Stimulated activated CD8-positive, alpha-beta memory T cell treated with anti-CD3 and anti-CD28 coated beads, Interleukin-12 subunit alpha, Interleukin-12 subunit beta, amount 100 ng/mL, for 4 hours (primary cell): Measurements from ENCODE around the gene ATP8B2.
"Not testable (repeated sequence)": the region's sequence is repeated elsewhere in the genome, so short reads cannot be mapped to it uniquely, and the experiment has no call there.

Experiments used
- DNase-seq: peaks from one replicate; pipeline ENCODE4 v3.0.0-alpha.2; 2020; ENCODE audit warnings: low read depth

Gene ATP8B2

GRCh38 chr1:154324669-154325582 is at the start of gene ATP8B2:
Gene ATP8B2 (plus strand): TSS chr1:154325525. CDS start chr1:154328142, 2,617 bp downstream.
- DNase-seq = peak; percentile 65

DNA sequence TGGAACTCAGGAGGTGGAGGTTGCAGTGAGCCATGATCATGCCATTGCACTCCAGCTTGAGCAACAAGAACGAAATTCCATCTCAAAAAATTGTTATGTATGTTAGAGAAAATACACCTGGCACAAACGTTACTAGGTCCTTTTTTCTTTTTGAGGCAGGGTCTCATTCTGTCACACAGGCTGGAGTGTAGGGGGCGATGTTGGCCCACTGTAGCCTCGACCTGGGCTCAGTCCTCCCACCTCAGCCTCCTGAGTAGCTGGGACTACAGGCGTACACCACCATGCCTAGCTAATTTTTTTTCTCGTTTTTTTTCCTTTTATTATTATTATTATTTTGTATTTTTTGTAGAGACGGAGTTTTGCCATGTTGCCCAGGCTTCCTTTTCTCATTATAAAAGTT is 48.5 kb upstream of the ATP8B2 start:
- no peak for DNase-seq

- not testable (repeated sequence) for DNase-seq
Observed at GRCh38 chr1:154287591-154287990, 37.7 kb upstream of the ATP8B2 start.

DNA sequence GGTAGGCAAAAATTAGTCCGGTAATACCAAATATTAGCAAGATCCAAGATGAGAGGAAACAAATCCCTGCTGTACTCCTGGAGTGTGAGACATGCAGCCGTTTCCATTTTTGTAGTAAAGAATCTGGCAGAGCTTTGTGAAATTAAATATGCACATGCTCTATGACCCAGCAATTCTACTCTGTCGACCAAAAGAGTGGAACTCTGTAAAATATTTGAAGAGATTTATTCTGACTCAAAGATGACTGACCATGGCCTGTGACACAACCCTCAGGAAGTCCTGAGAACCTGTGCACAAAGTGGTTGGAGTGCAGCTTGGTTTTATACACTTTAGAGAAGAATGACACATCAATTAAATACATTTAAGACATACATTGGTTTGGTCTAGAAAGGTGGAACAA is 36.7 kb upstream of the ATP8B2 start:
- no peak for DNase-seq

DNA sequence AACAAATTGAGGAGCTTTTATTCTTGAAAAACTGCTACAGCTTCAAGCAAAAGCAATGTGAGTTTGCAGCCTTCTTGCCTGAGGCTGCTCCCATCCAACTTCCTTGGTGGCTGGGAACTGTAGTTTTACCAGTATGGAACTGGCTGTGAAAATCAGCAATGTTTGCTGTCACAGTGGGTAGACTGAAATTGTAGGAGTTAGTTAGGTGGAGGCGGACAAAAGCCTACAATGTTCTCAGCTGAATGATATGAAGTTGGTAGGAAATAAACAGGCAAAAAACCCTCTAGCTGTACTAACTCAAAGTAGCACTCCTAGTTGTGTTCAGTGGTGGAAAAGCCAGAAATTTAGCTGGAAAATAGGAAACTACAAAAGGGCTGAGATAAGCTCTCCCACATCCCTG is 34.4 kb upstream of the ATP8B2 start:
- no peak for DNase-seq

GRCh38 chr1:154295408-154296235 is 29.7 kb upstream of the ATP8B2 start:
- DNase-seq = no peak

- no peak for DNase-seq
Observed at GRCh38 chr1:154301582-154301981, 23.7 kb upstream of the ATP8B2 start.

GRCh38 chr1:154304664-154305337 is 20.5 kb upstream of the ATP8B2 start:
- DNase-seq = no peak

DNA sequence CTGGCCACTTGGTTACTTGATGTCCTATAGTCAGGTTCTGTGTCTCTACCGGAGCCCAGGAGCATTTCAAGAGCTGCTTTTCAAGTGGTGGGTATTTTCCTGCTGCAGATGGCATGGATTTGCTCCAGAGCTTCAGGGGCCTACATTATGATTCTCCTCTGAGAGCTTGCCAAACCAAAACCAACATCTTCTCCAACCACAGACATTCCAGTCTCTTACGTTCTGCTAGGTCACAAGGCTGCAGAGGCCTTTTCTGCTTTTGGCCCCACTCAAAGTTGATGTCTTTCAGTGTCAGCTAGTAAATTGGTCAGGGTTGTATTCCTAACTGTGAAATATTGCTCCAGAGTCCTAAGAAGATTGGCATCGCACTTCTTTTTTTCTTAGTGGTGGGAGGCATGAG is 19.2 kb upstream of the ATP8B2 start:
- no peak for DNase-seq

DNA sequence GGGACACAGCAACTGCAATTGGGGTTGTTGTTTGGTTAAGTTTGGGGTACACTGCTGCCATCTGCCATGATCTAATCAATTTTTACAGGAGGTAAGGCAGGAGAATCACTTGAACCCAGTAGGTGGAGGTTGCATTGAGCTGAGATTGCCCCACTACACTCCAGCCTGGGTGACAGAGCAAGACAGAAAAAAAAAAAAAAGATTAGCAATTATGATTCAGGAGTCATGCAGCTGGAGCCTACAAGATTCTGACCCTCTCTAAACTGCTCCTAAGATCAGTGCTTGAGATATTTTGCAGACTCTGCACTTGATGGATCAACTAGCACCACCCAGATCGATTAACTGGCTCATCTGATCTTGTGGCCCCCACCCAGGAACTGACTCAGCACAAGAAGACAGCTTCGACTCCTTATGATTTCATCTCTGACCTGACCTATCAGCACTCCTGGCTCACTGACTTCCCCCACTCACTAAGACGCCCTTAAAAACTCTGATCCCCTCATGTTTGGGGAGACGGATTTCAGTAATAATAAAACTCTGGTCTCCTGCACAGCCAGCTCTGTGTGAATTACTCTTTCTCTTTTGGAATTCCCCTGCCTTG is 17.6 kb upstream of the ATP8B2 start:
- not testable (repeated sequence) for DNase-seq

DNA sequence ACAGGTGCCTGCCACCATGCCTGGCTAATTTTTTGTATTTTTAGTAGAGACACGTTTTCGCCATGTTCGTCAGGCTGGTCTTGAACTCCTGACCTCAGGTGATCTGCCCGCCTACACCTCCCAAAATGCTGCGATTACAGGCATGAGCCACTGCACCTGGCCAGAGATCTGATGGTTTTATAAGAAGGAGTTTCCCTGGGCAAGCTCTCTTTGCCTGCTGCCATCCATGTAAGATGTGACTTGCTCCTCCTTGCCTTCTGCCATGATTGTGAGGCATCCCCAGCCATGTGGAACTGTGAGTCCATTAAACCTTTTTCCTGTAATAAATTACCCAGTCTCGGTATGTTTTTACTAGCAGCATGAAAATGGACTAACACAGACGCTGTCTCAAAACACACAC is 16.2 kb upstream of the ATP8B2 start:
- not testable (repeated sequence) for DNase-seq

DNA sequence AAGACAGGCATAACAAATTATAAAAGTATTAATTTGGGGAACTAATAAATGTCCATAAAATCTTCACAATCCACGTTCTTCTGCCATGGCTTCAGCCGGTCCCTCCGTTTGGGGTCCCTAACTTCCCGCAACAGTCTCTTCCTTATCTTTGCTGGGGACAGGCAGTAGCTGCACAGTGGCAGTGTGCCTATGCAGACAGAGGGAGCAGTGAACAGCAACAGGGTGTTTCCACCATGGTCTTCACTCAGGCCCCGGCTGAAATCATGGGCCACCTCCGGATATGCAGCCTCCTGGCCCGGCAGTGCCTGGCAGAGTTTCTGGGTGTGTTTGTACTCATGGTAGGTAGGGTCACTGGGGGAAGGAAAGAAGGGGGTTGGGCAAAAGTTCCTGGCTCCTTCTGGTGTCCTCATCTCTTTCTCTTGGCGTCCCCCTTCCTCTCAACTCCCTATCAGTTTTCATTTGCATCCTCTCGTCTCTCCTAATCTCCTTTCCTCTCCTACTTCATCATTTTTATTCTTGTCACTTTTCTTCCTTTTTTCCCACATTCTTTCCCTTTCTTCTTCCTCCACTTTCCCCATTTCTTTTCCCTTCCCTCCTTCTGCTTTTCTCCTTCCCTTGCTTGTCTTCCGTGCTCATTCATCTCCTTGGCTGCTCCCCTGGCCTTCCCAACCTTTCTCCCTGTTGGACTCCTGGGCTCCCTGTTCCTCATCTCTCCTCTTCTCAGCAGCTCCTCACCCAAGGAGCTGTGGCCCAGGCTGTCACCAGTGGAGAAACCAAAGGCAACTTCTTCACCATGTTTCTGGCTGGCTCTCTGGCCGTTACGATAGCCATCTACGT is 12.9 kb upstream of the ATP8B2 start:
- DNase-seq = not testable (repeated sequence)

GRCh38 chr1:154313066-154313356 is 12.3 kb upstream of the ATP8B2 start:
- DNase-seq = no peak

GRCh38 chr1:154314226-154314625 is 11.1 kb upstream of the ATP8B2 start:
- DNase-seq = not testable (repeated sequence)

- no peak for DNase-seq
Observed at GRCh38 chr1:154316704-154317103, 8.6 kb upstream of the ATP8B2 start.

- DNase-seq = no peak
Observed at GRCh38 chr1:154318386-154318785, 6.9 kb upstream of the ATP8B2 start.

DNA sequence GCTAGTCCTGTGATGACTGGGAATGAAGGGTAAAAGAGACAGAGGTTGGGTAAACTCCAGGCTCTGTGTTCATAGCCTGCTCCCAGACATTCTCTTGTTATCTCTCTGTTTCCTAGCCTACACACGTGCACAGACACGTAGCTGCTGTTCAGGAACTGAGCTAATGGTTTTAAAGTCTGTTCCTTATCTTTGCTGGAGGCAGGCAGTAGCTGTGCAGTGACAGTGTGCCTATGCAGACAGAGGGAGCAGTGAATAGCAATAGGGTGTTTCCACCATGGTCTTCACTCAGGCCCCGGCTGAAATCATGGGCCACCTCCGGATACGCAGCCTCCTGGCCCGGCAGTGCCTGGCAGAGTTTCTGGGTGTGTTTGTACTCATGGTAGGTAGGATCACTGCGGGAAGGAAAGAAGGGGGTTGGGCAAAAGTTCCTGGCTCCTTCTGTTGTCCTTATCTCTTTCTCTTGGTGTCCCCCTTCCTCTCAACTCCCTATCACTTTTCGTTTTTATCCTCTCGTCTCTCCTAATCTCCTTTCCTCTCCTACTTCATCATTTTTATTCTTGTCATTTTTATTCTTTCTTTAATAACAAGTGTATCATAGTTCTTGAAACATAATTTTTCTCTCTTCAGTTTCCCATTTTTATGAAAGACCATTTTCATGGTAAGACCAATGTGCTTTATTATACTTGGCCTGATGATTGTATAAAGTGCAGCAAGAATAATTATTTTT is 4.3 kb upstream of the ATP8B2 start, which contains the start of gene AQP10:
AQP10 (plus strand) TSS at position 212 of the 727 bp plus-strand sequence; CDS start at position 275, 63 bp downstream.
- no peak for DNase-seq

DNA sequence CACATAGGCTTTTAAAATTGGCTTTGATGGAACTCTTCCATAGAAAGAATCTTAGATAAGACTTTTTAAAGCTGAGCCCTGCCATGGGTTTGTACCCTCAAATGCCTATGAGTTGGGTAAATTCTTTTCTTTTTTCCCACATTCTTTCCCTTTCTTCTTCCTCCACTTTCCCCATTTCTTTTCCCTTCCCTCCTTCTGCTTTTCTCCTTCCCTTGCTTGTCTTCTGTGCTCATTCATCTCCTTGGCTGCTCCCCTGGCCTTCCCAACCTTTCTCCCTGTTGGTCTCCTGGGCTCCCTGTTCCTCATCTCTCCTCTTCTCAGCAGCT is 3.8 kb upstream of the ATP8B2 start:
- not testable (repeated sequence) for DNase-seq

DNA sequence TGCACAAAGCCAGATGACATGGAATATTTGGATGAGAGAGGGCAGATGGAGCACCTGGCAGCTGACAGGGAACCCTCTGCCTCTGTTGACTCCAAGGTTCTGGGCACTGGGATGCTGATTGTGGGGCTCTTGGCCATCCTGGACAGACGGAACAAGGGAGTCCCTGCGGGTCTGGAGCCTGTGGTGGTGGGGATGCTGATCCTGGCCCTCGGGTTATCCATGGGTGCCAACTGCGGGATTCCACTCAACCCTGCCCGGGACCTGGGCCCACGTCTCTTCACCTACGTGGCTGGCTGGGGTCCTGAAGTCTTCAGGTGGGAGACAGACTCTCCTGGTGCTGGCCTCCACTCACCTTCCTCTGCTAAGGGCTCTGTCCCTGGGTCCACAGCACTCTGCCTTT is 1.8 kb upstream of the ATP8B2 start:
- DNase-seq = no peak

DNA sequence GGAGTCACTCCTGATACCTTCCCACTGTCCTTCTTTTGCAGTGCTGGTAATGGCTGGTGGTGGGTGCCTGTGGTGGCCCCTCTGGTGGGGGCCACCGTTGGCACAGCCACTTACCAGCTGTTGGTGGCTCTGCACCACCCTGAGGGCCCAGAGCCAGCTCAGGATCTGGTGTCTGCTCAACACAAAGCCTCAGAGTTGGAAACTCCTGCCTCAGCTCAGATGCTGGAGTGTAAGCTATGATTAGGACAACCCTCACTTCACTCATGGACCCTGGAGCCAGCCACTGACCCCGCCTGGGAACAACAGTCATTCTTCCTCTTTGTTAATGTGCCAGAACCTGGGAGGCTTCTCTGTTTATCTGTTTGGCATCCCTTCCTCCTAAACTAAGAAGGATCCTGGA is 1.1 kb upstream of the ATP8B2 start:
- DNase-seq = no peak
